Hepatocyte (in vitro differentiated cells): Measurements from ENCODE around the gene CASR.

Experiments used
- EZH2 ChIP-seq: fragments of 200-600 bp; sonication (generic); IDR thresholded peaks from 2 replicates; pipeline ENCODE4 v1.6.1; 2016; ENCODE audit warnings: antibody characterized with exemption, mild to moderate bottlenecking, borderline replicate concordance
- TF ChIP-seq, protein P1 (sequence below): fragments of 200-600 bp; sonication (generic); IDR thresholded peaks from 2 replicates; pipeline ENCODE4 v1.5.1; 2016; ENCODE audit warnings: antibody characterized with exemption, mild to moderate bottlenecking; ENCODE audit not compliant: poor library complexity

GRCh38 chr3:122332551-122332950 is 149.1 kb downstream of the CASR start:
- TF ChIP-seq, protein P1, sequence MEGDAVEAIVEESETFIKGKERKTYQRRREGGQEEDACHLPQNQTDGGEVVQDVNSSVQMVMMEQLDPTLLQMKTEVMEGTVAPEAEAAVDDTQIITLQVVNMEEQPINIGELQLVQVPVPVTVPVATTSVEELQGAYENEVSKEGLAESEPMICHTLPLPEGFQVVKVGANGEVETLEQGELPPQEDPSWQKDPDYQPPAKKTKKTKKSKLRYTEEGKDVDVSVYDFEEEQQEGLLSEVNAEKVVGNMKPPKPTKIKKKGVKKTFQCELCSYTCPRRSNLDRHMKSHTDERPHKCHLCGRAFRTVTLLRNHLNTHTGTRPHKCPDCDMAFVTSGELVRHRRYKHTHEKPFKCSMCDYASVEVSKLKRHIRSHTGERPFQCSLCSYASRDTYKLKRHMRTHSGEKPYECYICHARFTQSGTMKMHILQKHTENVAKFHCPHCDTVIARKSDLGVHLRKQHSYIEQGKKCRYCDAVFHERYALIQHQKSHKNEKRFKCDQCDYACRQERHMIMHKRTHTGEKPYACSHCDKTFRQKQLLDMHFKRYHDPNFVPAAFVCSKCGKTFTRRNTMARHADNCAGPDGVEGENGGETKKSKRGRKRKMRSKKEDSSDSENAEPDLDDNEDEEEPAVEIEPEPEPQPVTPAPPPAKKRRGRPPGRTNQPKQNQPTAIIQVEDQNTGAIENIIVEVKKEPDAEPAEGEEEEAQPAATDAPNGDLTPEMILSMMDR = no peak
- no peak for TF ChIP-seq EZH2
